Measurements from ENCODE around the gene UBQLN3. TPM values are rescaled to one million over a fixed set of nuclear protein-coding genes. Genes with fewer than 3 reads are reported as not detected.

The UBQLN3 gene
- total RNA-seq, 3 donors from 2014 or later: 0.32 to 0.88 (median 0.66) TPM

- Histone ChIP-seq H3K36me3 (no peaks in the 10 kb centered on the region), H3K4me1 (no peaks in the 10 kb centered on the region), H3K27me3 (no peaks in the 10 kb centered on the region), H3K9me3 (no peaks in the 10 kb centered on the region), H3K4me3 (no peak within 1 kb of the TSS), H3K27ac (no peak within 1 kb of the TSS)
- intact Hi-C loops (cut with DNase I; ENCODE audit: low total_unique reads): no loop called here
- no peak for TF ChIP-seq POLR2AphosphoS5 (IDR thresholded peaks at IDR 0.05)
- TF ChIP-seq CTCF (IDR thresholded peaks at IDR 0.05): no peak
- no peak for TF ChIP-seq POLR2A (IDR thresholded peaks at IDR 0.05)
- no peak for DNase-seq (ENCODE audit: low spot score in 2 of 2)
Measured at GRCh38 chr11:5548440-5548839, 38.7 kb upstream of the UBQLN3 start, which contains the start of gene OR52H1. Gene OR52H1 (minus strand): TSS chr11:5548540. CDS start chr11:5545505, 3,035 bp downstream.

GRCh38 chr11:5547982-5548381 lies 38.2 kb upstream of the UBQLN3 start:
- Histone ChIP-seq H3K36me3 (no peaks in the 10 kb centered on the region), H3K9me3 (no peaks in the 10 kb centered on the region), H3K27ac (no peak overlapping the region), H3K27me3 (no peaks in the 10 kb centered on the region), H3K4me1 (no peaks in the 10 kb centered on the region), H3K4me3 (no peak overlapping the region)
- TF ChIP-seq POLR2A (IDR thresholded peaks at IDR 0.05): no peak
- no peak for TF ChIP-seq POLR2AphosphoS5 (IDR thresholded peaks at IDR 0.05)
- TF ChIP-seq CTCF (IDR thresholded peaks at IDR 0.05): no peak
- intact Hi-C loops (cut with DNase I; ENCODE audit: low total_unique reads): no loop called here
- no peak for DNase-seq (ENCODE audit: low spot score in 2 of 2)

- H3K4me3 ChIP-seq: no peak overlapping the region
- no peaks in the 10 kb centered on the region for H3K4me1 ChIP-seq
- no peaks in the 10 kb centered on the region for H3K36me3 ChIP-seq
- no peak for DNase-seq (ENCODE audit: low spot score in 2 of 2)
- no peaks in the 10 kb centered on the region for H3K27me3 ChIP-seq
- no peak overlapping the region for H3K27ac ChIP-seq
- TF ChIP-seq POLR2A (IDR thresholded peaks at IDR 0.05) (no peak), POLR2AphosphoS5 (IDR thresholded peaks at IDR 0.05) (no peak), CTCF (IDR thresholded peaks at IDR 0.05) (no peak)
- intact Hi-C loops (cut with DNase I; ENCODE audit: low total_unique reads): no loop called here
- no peaks in the 10 kb centered on the region for H3K9me3 ChIP-seq
Measured at GRCh38 chr11:5546457-5546856, 36.7 kb upstream of the UBQLN3 start.

- Histone ChIP-seq H3K4me1 (no peaks in the 10 kb centered on the region), H3K4me3 (no peak overlapping the region), H3K36me3 (no peaks in the 10 kb centered on the region), H3K27ac (no peak overlapping the region), H3K27me3 (no peaks in the 10 kb centered on the region), H3K9me3 (no peaks in the 10 kb centered on the region)
- intact Hi-C loops (cut with DNase I; ENCODE audit: low total_unique reads): no loop called here
- TF ChIP-seq CTCF (IDR thresholded peaks at IDR 0.05) (no peak), POLR2A (IDR thresholded peaks at IDR 0.05) (no peak), POLR2AphosphoS5 (IDR thresholded peaks at IDR 0.05) (no peak)
- DNase-seq (ENCODE audit: low spot score in 2 of 2): no peak
Measured at GRCh38 chr11:5541427-5541826, 31.7 kb upstream of the UBQLN3 start.

GRCh38 chr11:5536482-5536881 lies 26.7 kb upstream of the UBQLN3 start:
- no peak overlapping the region for H3K27ac ChIP-seq
- intact Hi-C loops (cut with DNase I; ENCODE audit: low total_unique reads): no loop called here
- TF ChIP-seq CTCF (IDR thresholded peaks at IDR 0.05) (no peak), POLR2AphosphoS5 (IDR thresholded peaks at IDR 0.05) (no peak), POLR2A (IDR thresholded peaks at IDR 0.05) (no peak)
- no peak overlapping the region for H3K4me3 ChIP-seq
- DNase-seq (ENCODE audit: low spot score in 2 of 2): no peak
- H3K9me3 ChIP-seq: no peaks in the 10 kb centered on the region
- no peaks in the 10 kb centered on the region for H3K36me3 ChIP-seq
- no peaks in the 10 kb centered on the region for H3K27me3 ChIP-seq
- no peaks in the 10 kb centered on the region for H3K4me1 ChIP-seq
